SK-N-SH (cell line): Measurements from ENCODE around the gene FRMD4B. TPM values are rescaled to one million over a fixed set of nuclear protein-coding genes. Genes with fewer than 3 reads are reported as not detected.

Experiments used
- CTCF ChIA-PET: fragments of 300-600, 350-600 bp; formaldehyde crosslinking; extraction: SDS; loops from one replicate; lab custom pipeline; 2021; lab: Yijun Ruan, JAX
- POLR2A ChIA-PET: fragments of 350-600 bp; sonication (Branson Sonifier 250); formaldehyde crosslinking; extraction: SDS; loops from one replicate; lab custom pipeline; 2020; ENCODE audit warnings: antibody characterized with exemption, inconsistent platforms; lab: Yijun Ruan, JAX
- DNase-seq: peaks from one replicate; pipeline ENCODE4 v3.0.0; 2012
- H2AFZ ChIP-seq: fragments of 200-600 bp; sonication (generic); 2 replicates; pipeline ENCODE4 v1.8.1; 2016; ENCODE audit warnings: antibody characterized with exemption, mild to moderate bottlenecking, low read depth
- H3F3A ChIP-seq: fragments of 200-600 bp; sonication (generic); replicated peaks from 2 replicates; pipeline ENCODE3; 2016; ENCODE audit warnings: antibody characterized with exemption, mild to moderate bottlenecking; ENCODE audit not compliant: insufficient read depth
- H3K27ac ChIP-seq, 2 experiments: fragments of 200-500 bp in 1 of 2; fragments of 200-600 bp in 1 of 2; sonication (Bioruptor generic) in 1 of 2; sonication (generic), shearing (Covaris generic) in 1 of 2; 2 replicates each; pipeline versions ENCODE4 v1.5.1 to v1.6.1; 2014 to 2016; ENCODE audit warnings: low read depth in 2 of 2, inconsistent platforms in 1 of 2, low read length in 1 of 2, mild to moderate bottlenecking in 1 of 2, mixed read lengths in 1 of 2
- H3K27me3 ChIP-seq: fragments of 200-600 bp; sonication (generic), shearing (Covaris generic); 2 replicates; pipeline ENCODE4 v1.6.1; 2016; ENCODE audit warnings: mixed run types; ENCODE audit not compliant: insufficient read depth
- H3K36me3 ChIP-seq, 2 experiments: fragments of 200-500 bp in 1 of 2; fragments of 200-600 bp in 1 of 2; sonication (Bioruptor generic) in 1 of 2; sonication (generic) in 1 of 2; replicated peaks in 1 of 2; 2 replicates each; pipeline versions ENCODE3 to v1.5.1; 2014 to 2016; ENCODE audit warnings: low read length in 1 of 2, mild to moderate bottlenecking in 1 of 2; ENCODE audit not compliant: insufficient read depth in 2 of 2, control insufficient read depth in 1 of 2
- H3K4me1 ChIP-seq, 2 experiments: fragments of 200-500 bp in 1 of 2; fragments of 200-600 bp in 1 of 2; sonication (Bioruptor generic) in 1 of 2; sonication (generic), shearing (Covaris generic) in 1 of 2; 2 replicates each; pipeline versions ENCODE4 v1.5.1 to v1.6.1; 2014 to 2016; ENCODE audit warnings: low read depth in 1 of 2, low read length in 1 of 2, mixed run types in 1 of 2; ENCODE audit not compliant: insufficient read depth in 2 of 2, control insufficient read depth in 1 of 2
- H3K4me2 ChIP-seq: fragments of 200-600 bp; sonication (generic), shearing (Covaris generic); 2 replicates; pipeline ENCODE4 v1.6.1; 2017; ENCODE audit warnings: mixed run types
- H3K4me3 ChIP-seq, 2 experiments: fragments of 200-500 bp in 1 of 2; fragments of 200-600 bp in 1 of 2; sonication (Bioruptor generic) in 1 of 2; sonication (generic), shearing (Covaris generic) in 1 of 2; 2 replicates each; pipeline versions ENCODE4 v1.5.1 to v1.8.1; 2014 to 2016; ENCODE audit warnings: low read depth in 2 of 2, inconsistent platforms in 1 of 2, low read length in 1 of 2, mild to moderate bottlenecking in 1 of 2, mixed read lengths in 1 of 2, moderate library complexity in 1 of 2
- H3K79me2 ChIP-seq: fragments of 200-600 bp; sonication (generic); 2 replicates; pipeline ENCODE4 v1.8.1; 2017; ENCODE audit warnings: mild to moderate bottlenecking; ENCODE audit not compliant: insufficient read depth
- H3K9ac ChIP-seq: fragments of 200-600 bp; sonication (generic); 2 replicates; pipeline ENCODE4 v1.6.1; 2017; ENCODE audit warnings: mixed run types
- H3K9me2 ChIP-seq: fragments of 200-600 bp; sonication (generic); 2 replicates; pipeline ENCODE4 v1.6.1; 2017; ENCODE audit warnings: mixed run types
- H3K9me3 ChIP-seq: fragments of 200-600 bp; sonication (generic); 2 replicates; pipeline ENCODE4 v1.6.1; 2017; ENCODE audit warnings: mixed run types, mild to moderate bottlenecking, moderate library complexity
- H4K20me1 ChIP-seq: fragments of 200-600 bp; sonication (generic); 2 replicates; pipeline ENCODE4 v1.6.1; 2017; ENCODE audit warnings: mild to moderate bottlenecking, mixed run types; ENCODE audit not compliant: insufficient read depth
- FOXM1 ChIP-seq: IDR thresholded peaks from 2 replicates; pipeline ENCODE4 v1.4.0; 2012; ENCODE audit warnings: low read depth, mild to moderate bottlenecking
- GATA2 ChIP-seq: sonication (generic); formaldehyde crosslinking; IDR thresholded peaks from 2 replicates; pipeline ENCODE4 v1.5.0; 2020; ENCODE audit warnings: mild to moderate bottlenecking, missing genetic modification reagents
- JUND ChIP-seq: IDR thresholded peaks from 2 replicates; pipeline ENCODE4 v1.4.0; 2012
- MAX ChIP-seq: IDR thresholded peaks from 2 replicates; pipeline ENCODE4 v1.4.0; 2012; ENCODE audit warnings: low read depth
- NFIC ChIP-seq: IDR thresholded peaks from 2 replicates; pipeline ENCODE4 v1.4.0; 2012; ENCODE audit warnings: borderline replicate concordance
- PBX3 ChIP-seq: IDR thresholded peaks from 2 replicates; pipeline ENCODE4; 2012
- REST ChIP-seq: IDR thresholded peaks from 2 replicates; pipeline ENCODE4 v1.6.1; 2012; ENCODE audit warnings: mild to moderate bottlenecking, low read depth, low read length, moderate library complexity
- RXRA ChIP-seq: IDR thresholded peaks from 2 replicates; pipeline ENCODE4 v1.4.0; 2012; ENCODE audit warnings: low read depth, mild to moderate bottlenecking, borderline replicate concordance
- SIN3A ChIP-seq: IDR thresholded peaks from 2 replicates; pipeline ENCODE4 v1.6.1; 2012; ENCODE audit warnings: low read depth, mild to moderate bottlenecking, low read length, moderate library complexity, borderline replicate concordance
- TCF12 ChIP-seq: IDR thresholded peaks from 2 replicates; pipeline ENCODE4 v1.4.0; 2012
- TEAD4 ChIP-seq: IDR thresholded peaks from 2 replicates; pipeline ENCODE4 v1.4.0; 2012; ENCODE audit warnings: mild to moderate bottlenecking, borderline replicate concordance; ENCODE audit not compliant: insufficient read depth
- USF1 ChIP-seq: IDR thresholded peaks from 2 replicates; pipeline ENCODE4 v1.4.0; 2012; ENCODE audit warnings: low read depth, borderline replicate concordance
- YY1 ChIP-seq: IDR thresholded peaks from 2 replicates; pipeline ENCODE4 v1.4.0; 2012; ENCODE audit warnings: low read depth, mild to moderate bottlenecking
- ZBTB33 ChIP-seq: IDR thresholded peaks from 2 replicates; pipeline ENCODE4 v1.4.0; 2012; ENCODE audit warnings: low read depth, borderline replicate concordance
- WGBS: methylation state at CpG from one replicate; pipeline ENCODE4 v1.1.6; 2017; ENCODE audit warnings: low lambda C conversion rate; 5-methylcytosine and 5-hydroxymethylcytosine counted together
- polyA plus RNA-seq, 3 experiments: library from polyadenylated mRNA; depleted of rRNA; stranded (reverse); fragments of >200 nt; gene quantifications; 2 replicates each; pipeline ENCODE4 v1.2.3, GENCODE V29; 2012

FRMD4B gene
- polyA plus RNA-seq, 1 of the 3 experiments (the other 2 are of a cell fraction), result 0.53 TPM

- Histone ChIP-seq H3K27me3 (no peaks in the 10 kb centered on the region), H3K79me2 (no peaks in the 10 kb centered on the region), H3K4me1 (no peaks in the 10 kb centered on the region), H4K20me1 (no peaks in the 10 kb centered on the region), H3K4me3 (no peak overlapping the region), H3F3A (no peaks in the 10 kb centered on the region), H3K9me2 (no peaks in the 10 kb centered on the region), H3K36me3 (peaks cover 0 to 18% of the 10 kb centered on the region in 2 experiments), H3K27ac (no peak overlapping the region), H3K4me2 (no peak overlapping the region), H2AFZ (no peak overlapping the region), H3K9ac (no peak overlapping the region), H3K9me3 (no peaks in the 10 kb centered on the region)
- ChIA-PET POLR2A (no interaction called here), CTCF (interaction anchor here (1.1 to 2.4 kb wide), 2 partner anchors 30 to 115 kb away, joined by 4 to 8 read pairs; no protein-coding TSS in a partner anchor)
- no peak for TF ChIP-seq USF1
- no peak for TF ChIP-seq MAX
- no peak for TF ChIP-seq RXRA
- TF ChIP-seq SIN3A, result no peak
- no peak for TF ChIP-seq JUND
- no peak for TF ChIP-seq REST
- no peak for TF ChIP-seq TEAD4
- no peak for DNase-seq
Measured at GRCh38 chr3:69191516-69191915, 194.4 kb downstream of the FRMD4B start.

GRCh38 chr3:69189487-69189886 lies 196.4 kb downstream of the FRMD4B start:
- H3K9me2 ChIP-seq, result no peaks in the 10 kb centered on the region
- no peaks in the 10 kb centered on the region for H3K27me3 ChIP-seq
- CTCF ChIA-PET, result interaction anchor here (0.6 to 1.5 kb wide), 2 partner anchors 11 to 28 kb away, joined by 3 read pairs; no protein-coding TSS in a partner anchor
- DNase-seq, result no peak
- POLR2A ChIA-PET, result no interaction called here
- peaks cover 2% of the 10 kb centered on the region for H3F3A ChIP-seq
- no peak overlapping the region for H3K9ac ChIP-seq
- peaks cover 0 to 16% of the 10 kb centered on the region in 2 experiments for H3K36me3 ChIP-seq
- H3K4me2 ChIP-seq, result no peak overlapping the region
- H3K79me2 ChIP-seq, result no peaks in the 10 kb centered on the region
- no peak overlapping the region for H3K27ac ChIP-seq
- H3K4me1 ChIP-seq, result no peaks in the 10 kb centered on the region
- no peak overlapping the region for H2AFZ ChIP-seq
- no peak overlapping the region for H3K4me3 ChIP-seq
- no peak for TF ChIP-seq YY1
- TF ChIP-seq TCF12, result no peak
- TF ChIP-seq FOXM1, result no peak
- TF ChIP-seq GATA2, result no peak
- no peak for TF ChIP-seq ZBTB33
- TF ChIP-seq PBX3, result no peak
- TF ChIP-seq NFIC, result no peak
- TF ChIP-seq, all 33 proteins: peak for 0
- 97% methylated on average over 4 of the region's 4 CpGs for WGBS
- Histone ChIP-seq H3K9me3 (no peaks in the 10 kb centered on the region), H4K20me1 (no peaks in the 10 kb centered on the region)
